ENCODE data around the gene KIRREL3.

KIRREL3 gene

GRCh38 chr11:126988655-126989054 is 11.9 kb downstream of the KIRREL3 start:
- DNase-seq (ENCODE audit: low spot score) = no peak
- TF ChIP-seq CTCF (IDR thresholded peaks at IDR 0.05; ENCODE audit: extremely low read depth, insufficient read depth, missing control alignments) = no peak
- in situ Hi-C loops (cut with MboI; ENCODE audit: low pct_unique_long_range_greater_than_20kb, low sequenced_read_pairs, unreplicated experiment) = loop anchor here (10.0 to 25.0 kb wide), 2 partner anchors 274 to 551 kb away; no protein-coding TSS in a partner anchor

- no peak for DNase-seq (ENCODE audit: low spot score)
- in situ Hi-C loops (cut with MboI; ENCODE audit: low pct_unique_long_range_greater_than_20kb, low sequenced_read_pairs, unreplicated experiment) = loop anchor here (10.0 to 25.0 kb wide), 2 partner anchors 267 to 544 kb away; no protein-coding TSS in a partner anchor
- TF ChIP-seq CTCF (IDR thresholded peaks at IDR 0.05; ENCODE audit: extremely low read depth, insufficient read depth, missing control alignments) = no peak
Measured at GRCh38 chr11:126981635-126982034, 18.9 kb downstream of the KIRREL3 start.

- no peak for TF ChIP-seq CTCF (IDR thresholded peaks at IDR 0.05; ENCODE audit: extremely low read depth, insufficient read depth, missing control alignments)
- no peak for DNase-seq (ENCODE audit: low spot score)
- in situ Hi-C loops (cut with MboI; ENCODE audit: low pct_unique_long_range_greater_than_20kb, low sequenced_read_pairs, unreplicated experiment) = loop anchor here (25.0 kb wide), 1 partner anchor 542 kb away; no protein-coding TSS in a partner anchor
Measured at GRCh38 chr11:126978911-126979310, 21.7 kb downstream of the KIRREL3 start.

- no peak for DNase-seq (ENCODE audit: low spot score)
- TF ChIP-seq CTCF (IDR thresholded peaks at IDR 0.05; ENCODE audit: extremely low read depth, insufficient read depth, missing control alignments) = no peak
- in situ Hi-C loops (cut with MboI; ENCODE audit: low pct_unique_long_range_greater_than_20kb, low sequenced_read_pairs, unreplicated experiment) = loop anchor here (25.0 kb wide), 1 partner anchor 541 kb away; no protein-coding TSS in a partner anchor
Measured at GRCh38 chr11:126978165-126978564, 22.4 kb downstream of the KIRREL3 start.

GRCh38 chr11:126973051-126973450 is 27.5 kb downstream of the KIRREL3 start:
- no peak for DNase-seq (ENCODE audit: low spot score)
- in situ Hi-C loops (cut with MboI; ENCODE audit: low pct_unique_long_range_greater_than_20kb, low sequenced_read_pairs, unreplicated experiment) = no loop called here
- no peak for TF ChIP-seq CTCF (IDR thresholded peaks at IDR 0.05; ENCODE audit: extremely low read depth, insufficient read depth, missing control alignments)

GRCh38 chr11:126971305-126971704 is 29.3 kb downstream of the KIRREL3 start:
- DNase-seq (ENCODE audit: low spot score) = no peak
- in situ Hi-C loops (cut with MboI; ENCODE audit: low pct_unique_long_range_greater_than_20kb, low sequenced_read_pairs, unreplicated experiment) = no loop called here
- TF ChIP-seq CTCF (IDR thresholded peaks at IDR 0.05; ENCODE audit: extremely low read depth, insufficient read depth, missing control alignments) = no peak

Measured in GM13977 (cell line).